GM12874 (cell line): ENCODE measurements around the gene CACYBP.

ENCODE experiments used
- CTCF ChIP-seq: IDR thresholded peaks from 2 replicates; pipeline ENCODE4 v1.5.1; 2011; ENCODE audit warnings: low read depth, mild to moderate bottlenecking, control low read depth, low read length, moderate library complexity; ENCODE audit not compliant: insufficient read depth

CACYBP gene

DNA sequence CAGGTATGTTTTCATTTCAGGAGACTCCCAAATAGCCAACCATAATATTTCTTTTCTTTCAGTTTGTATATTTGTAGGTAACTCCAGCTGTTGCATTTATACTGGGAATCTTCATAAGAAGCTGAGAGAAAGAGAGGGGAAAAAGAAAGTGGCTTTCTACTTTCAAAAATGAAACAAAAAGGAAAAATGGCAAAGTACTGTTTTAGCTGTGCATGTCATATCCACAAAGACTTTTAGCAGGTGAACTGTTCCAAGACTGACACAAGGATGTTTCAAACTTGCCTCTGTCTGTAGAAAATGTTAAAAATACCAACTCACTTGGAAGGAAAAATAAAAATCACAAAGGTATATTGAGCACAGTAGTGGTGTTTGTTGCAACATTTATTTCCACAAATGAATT, 41.9 kb upstream of the CACYBP start:
- TF ChIP-seq CTCF: no peak

- TF ChIP-seq CTCF: no peak
These were observed 41.4 kb upstream of the CACYBP start for GRCh38 chr1:174958396-174958795.

DNA sequence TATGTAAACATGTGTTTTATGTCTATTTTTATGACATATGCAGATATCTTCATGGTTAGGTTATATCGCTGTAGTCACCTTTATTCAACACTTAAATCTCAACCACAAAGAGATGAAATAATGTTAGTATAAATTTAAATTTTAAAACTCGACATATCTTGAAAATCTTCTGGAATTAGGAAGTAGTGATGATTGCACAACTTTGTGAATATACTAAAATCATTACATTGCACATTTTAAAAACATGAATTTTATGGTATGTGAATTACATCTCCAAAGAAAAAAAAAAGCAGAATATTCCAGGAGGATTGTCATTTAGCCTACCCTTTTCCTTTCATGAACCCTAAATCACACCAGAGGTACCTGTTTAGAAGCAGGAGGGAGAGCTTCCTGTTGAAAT, 39.4 kb upstream of the CACYBP start:
- TF ChIP-seq CTCF: no peak

GRCh38 chr1:174963529-174964125, 36.1 kb upstream of the CACYBP start:
- TF ChIP-seq CTCF: no peak

- TF ChIP-seq CTCF: no peak
These were observed 35.3 kb upstream of the CACYBP start for GRCh38 chr1:174964261-174964971.

GRCh38 chr1:174964972-174965361, 34.8 kb upstream of the CACYBP start:
- TF ChIP-seq CTCF: no peak

DNA sequence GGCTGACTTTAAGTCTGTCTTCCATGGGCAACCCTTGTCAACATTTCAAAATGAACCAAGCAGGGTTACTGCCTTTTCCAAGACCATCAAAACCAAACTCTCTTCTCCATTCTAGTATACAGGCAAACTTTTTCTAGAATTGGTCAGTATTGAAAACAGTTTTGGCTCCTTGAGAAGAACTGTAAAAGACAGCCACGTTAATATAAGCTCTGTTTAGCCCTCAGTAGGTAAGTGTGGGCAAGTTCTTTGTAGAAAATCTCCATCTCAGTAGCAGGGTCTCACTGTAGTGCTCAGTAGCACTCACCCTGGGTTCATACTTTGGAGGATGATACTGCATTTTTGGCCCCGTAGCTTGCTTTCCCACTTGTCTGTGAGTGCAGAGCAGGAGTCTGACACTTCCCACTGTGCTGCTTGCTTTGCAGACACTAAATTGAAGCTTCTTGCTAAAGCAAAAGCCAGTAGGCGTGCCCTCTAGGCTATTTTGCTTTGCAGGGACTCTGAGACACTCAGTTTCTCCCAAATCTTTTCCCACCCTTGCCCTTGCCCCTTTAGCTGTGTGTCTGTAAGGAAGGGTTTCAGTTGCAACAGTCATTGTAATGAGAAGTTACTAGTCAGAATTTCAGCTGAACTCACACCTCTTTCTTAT, 34.3 kb upstream of the CACYBP start:
- TF ChIP-seq CTCF: no peak
